Transverse colon (tissue), 4 donors: ENCODE measurements around the gene HAPSTR1. TPM values are rescaled to one million over a fixed set of nuclear protein-coding genes. Genes with fewer than 3 reads are reported as not detected.

Experiments
- DNase-seq: peaks from one replicate; pipeline ENCODE4 v3.0.0-alpha.2; 2019
- H3K27ac ChIP-seq, 4 donors: fragments of 200-600 bp; sonication (generic); 2 replicates each; pipeline ENCODE4 v1.5.1; 2016 to 2018; ENCODE audit warnings: inconsistent platforms in 4 of 4
- H3K27me3 ChIP-seq: fragments of 200-600 bp; sonication (generic); 2 replicates; pipeline ENCODE4 v1.5.1; 2017; ENCODE audit warnings: inconsistent platforms
- H3K36me3 ChIP-seq, 4 donors: fragments of 200-600 bp; sonication (generic); 2 replicates each; pipeline ENCODE4 v1.5.1; 2017 to 2019; ENCODE audit warnings: inconsistent platforms in 4 of 4
- H3K4me1 ChIP-seq, 4 donors: fragments of 200-600 bp; sonication (generic); 2 replicates each; pipeline ENCODE4 v1.5.1; 2017 to 2020; ENCODE audit warnings: inconsistent platforms in 4 of 4
- H3K4me3 ChIP-seq, 4 donors: fragments of 200-600 bp; sonication (generic); 1 replicate in 1 of 4; 2 replicates in 3 of 4; pipeline versions ENCODE4 v1.5.1 to v1.6.1; 2017 to 2019; ENCODE audit warnings: inconsistent platforms in 4 of 4
- H3K9me3 ChIP-seq, 2 donors: fragments of 200-600 bp; sonication (generic); 2 replicates each; pipeline ENCODE4 v1.5.1; 2017 to 2019; ENCODE audit warnings: inconsistent platforms in 2 of 2
- EP300 ChIP-seq: sonication (generic); formaldehyde crosslinking; IDR thresholded peaks from one replicate; pipeline ENCODE4 v1.6.1; 2017; ENCODE audit warnings: antibody characterized with exemption, low read depth
- POLR2A ChIP-seq: fragments of 450-650 bp; IDR thresholded peaks from one replicate; pipeline ENCODE4 v1.6.1; 2016; ENCODE audit warnings: antibody characterized with exemption, mild to moderate bottlenecking, moderate library complexity
- POLR2AphosphoS5 ChIP-seq, 3 donors: sonication (generic); formaldehyde crosslinking; IDR thresholded peaks; one replicate each; pipeline ENCODE4 v1.6.1; 2016; ENCODE audit warnings: antibody characterized with exemption in 3 of 3
- WGBS, 2 donors: methylation state at CpG; one replicate each; pipeline ENCODE4 v1.1.5; 2018; ENCODE audit warnings: low coverage in 1 of 2; 5-methylcytosine and 5-hydroxymethylcytosine counted together
- in situ Hi-C, 4 donors: fragments of 200-750 bp; cut with MboI; loops; one replicate each; pipeline versions ENCODE4 v1.15.0 to v1.15.1; 2017; ENCODE audit warnings: low sequenced_read_pairs in 3 of 4, low pct_ligation_motif_present in 1 of 4, low pct_unique_long_range_greater_than_20kb in 1 of 4
- intact Hi-C: fragments of 100-400 bp; cut with DNase I; formaldehyde crosslinking; loops from one replicate; pipeline ENCODE4 v1.15.1; 2023; ENCODE audit warnings: low total_unique reads
- total RNA-seq, 4 donors: library from RNA; depleted of rRNA; stranded (reverse); fragments of >200 nt; gene quantifications; one replicate each; pipeline ENCODE4 v1.1.0, GENCODE V29; 2016
- TF ChIP-seq, protein P1 (sequence below), 5 experiments: fragments of 200-600 bp in 3 of 5; fragments of 450-650 bp in 2 of 5; sonication (generic) in 3 of 5; IDR thresholded peaks; 1 replicate in 2 of 5; 2 replicates in 3 of 5; pipeline ENCODE4 v1.5.1; 2016 to 2017; ENCODE audit warnings: antibody characterized with exemption in 5 of 5, inconsistent platforms in 3 of 5, mild to moderate bottlenecking in 2 of 5, moderate library complexity in 1 of 5

The HAPSTR1 gene
- total RNA-seq, 4 donors from 2014 or later: 41.4 to 68.5 (median 58.4) TPM

DNA sequence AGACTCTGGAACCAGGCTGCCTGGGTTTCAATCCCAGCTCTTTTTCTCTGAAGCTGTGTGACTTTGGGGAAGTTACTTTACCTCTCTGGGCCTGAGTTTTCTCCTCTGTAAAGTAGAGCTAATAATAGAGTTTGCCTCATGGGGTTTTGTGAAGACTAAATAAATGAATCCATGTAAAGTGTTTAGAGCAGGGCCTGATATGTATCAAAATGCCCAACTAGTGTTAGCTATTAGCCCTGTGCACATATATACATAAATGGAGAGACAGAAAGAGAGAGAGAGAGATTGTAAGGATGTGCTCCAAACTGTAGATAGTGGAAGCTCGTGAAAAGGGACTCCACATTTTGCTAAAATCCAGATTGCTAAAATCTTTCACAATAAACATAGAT is 44.8 kb upstream of the HAPSTR1 start:
- no peak overlapping the region for H3K27ac ChIP-seq
- intact Hi-C loops (no loop called here), in situ Hi-C loops (no loop called here)
- no peaks in the 10 kb centered on the region for H3K9me3 ChIP-seq
- TF ChIP-seq POLR2AphosphoS5 (IDR thresholded peaks at IDR 0.05) (no peak), EP300 (no peak), POLR2A (no peak)
- TF ChIP-seq, protein P1, sequence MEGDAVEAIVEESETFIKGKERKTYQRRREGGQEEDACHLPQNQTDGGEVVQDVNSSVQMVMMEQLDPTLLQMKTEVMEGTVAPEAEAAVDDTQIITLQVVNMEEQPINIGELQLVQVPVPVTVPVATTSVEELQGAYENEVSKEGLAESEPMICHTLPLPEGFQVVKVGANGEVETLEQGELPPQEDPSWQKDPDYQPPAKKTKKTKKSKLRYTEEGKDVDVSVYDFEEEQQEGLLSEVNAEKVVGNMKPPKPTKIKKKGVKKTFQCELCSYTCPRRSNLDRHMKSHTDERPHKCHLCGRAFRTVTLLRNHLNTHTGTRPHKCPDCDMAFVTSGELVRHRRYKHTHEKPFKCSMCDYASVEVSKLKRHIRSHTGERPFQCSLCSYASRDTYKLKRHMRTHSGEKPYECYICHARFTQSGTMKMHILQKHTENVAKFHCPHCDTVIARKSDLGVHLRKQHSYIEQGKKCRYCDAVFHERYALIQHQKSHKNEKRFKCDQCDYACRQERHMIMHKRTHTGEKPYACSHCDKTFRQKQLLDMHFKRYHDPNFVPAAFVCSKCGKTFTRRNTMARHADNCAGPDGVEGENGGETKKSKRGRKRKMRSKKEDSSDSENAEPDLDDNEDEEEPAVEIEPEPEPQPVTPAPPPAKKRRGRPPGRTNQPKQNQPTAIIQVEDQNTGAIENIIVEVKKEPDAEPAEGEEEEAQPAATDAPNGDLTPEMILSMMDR (IDR thresholded peaks at IDR 0.05): no peak
- DNase-seq: no peak
- H3K27me3 ChIP-seq: no peaks in the 10 kb centered on the region
- H3K4me3 ChIP-seq: no peak overlapping the region
- no peaks in the 10 kb centered on the region for H3K36me3 ChIP-seq
- H3K4me1 ChIP-seq: peaks cover 3 to 13% (median 11%) of the 10 kb centered on the region in 4 donors
- 92 to 100% methylated on average over 1 of the region's 1 CpG for WGBS, 2 donors

DNA sequence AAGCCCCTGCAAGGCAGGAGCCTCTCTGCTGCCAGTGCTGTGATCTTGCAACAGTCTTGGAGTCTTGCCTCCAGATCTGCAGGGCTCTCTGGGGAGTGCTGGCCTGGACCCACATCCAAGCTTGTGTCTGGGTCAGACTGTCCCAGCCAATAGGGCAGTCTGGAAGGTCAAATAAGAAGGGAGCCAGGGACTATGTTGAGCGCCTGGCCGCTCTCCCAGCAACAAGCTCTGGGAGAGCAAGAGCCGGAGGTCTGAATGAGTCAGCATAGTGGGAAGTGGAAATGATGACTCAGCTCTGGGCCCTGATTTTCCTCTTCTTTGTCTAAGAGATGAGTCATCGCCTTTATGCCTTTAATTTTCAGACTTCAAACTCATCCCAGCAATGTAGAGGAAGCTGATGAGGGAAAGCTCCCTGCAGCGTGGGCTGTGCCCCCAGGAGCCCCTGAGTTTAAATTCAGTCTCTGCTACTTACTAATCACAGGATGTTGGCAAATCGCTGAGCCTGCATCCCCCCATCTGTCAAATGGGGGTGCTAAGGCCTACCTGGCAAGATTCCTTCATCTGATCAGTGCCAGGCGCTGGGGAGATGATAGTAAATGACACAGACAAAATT is 43.6 kb upstream of the HAPSTR1 start:
- 23 to 45% methylated on average over 2 to 7 of the region's 7 CpGs for WGBS, 2 donors

GRCh38 chr16:9048302-9048700 is 43.1 kb upstream of the HAPSTR1 start:
- Histone ChIP-seq H3K4me3 (no peak overlapping the region), H3K36me3 (no peaks in the 10 kb centered on the region), H3K9me3 (no peaks in the 10 kb centered on the region), H3K27me3 (no peaks in the 10 kb centered on the region), H3K4me1 (peaks cover 3 to 13% (median 11%) of the 10 kb centered on the region in 4 donors), H3K27ac (peak overlapping the region; percentile 63 to 77 (median 72))
- TF ChIP-seq POLR2A (no peak), POLR2AphosphoS5 (IDR thresholded peaks at IDR 0.05) (no peak)
- 57 to 71% methylated on average over 1 to 4 of the region's 4 CpGs for WGBS, 2 donors
- intact Hi-C loops (no loop called here), in situ Hi-C loops (no loop called here)
- DNase-seq: no peak

More for the DNA sequence above, 43.6 kb upstream of the HAPSTR1 start:
- Histone ChIP-seq H3K27ac (peak overlapping the region; percentile 63 to 77 (median 72)), H3K9me3 (no peaks in the 10 kb centered on the region), H3K4me3 (no peak overlapping the region), H3K4me1 (peaks cover 3 to 13% (median 11%) of the 10 kb centered on the region in 4 donors), H3K36me3 (no peaks in the 10 kb centered on the region), H3K27me3 (no peaks in the 10 kb centered on the region)
- TF ChIP-seq EP300 (no peak), POLR2A (no peak), POLR2AphosphoS5 (IDR thresholded peaks at IDR 0.05) (peak; percentile 69 to 76 (median 73))
- TF ChIP-seq, protein P1 (IDR thresholded peaks at IDR 0.05): no peak
- intact Hi-C loops: no loop called here
- DNase-seq: peak; percentile 79
- in situ Hi-C loops: no loop called here

DNA sequence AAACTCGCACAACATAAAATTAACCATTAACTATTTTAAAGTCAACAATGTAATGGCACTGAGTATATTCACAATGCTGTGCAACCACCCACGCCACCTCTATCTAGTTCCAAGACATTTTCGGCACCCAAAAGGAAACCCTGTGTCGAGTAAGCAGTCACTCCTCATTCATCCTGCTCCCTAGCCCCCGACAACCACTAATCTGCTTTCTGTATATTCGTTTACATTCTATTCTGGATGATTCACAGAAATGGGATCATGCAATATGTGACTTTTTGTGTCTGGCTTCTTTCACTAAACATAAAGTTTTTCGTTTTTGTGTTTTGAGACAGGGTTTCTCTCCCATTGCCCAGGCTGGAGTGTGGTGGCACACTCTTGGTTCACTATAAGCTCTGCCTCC is 42.2 kb upstream of the HAPSTR1 start:
- Histone ChIP-seq H3K27me3 (no peaks in the 10 kb centered on the region), H3K36me3 (no peaks in the 10 kb centered on the region), H3K4me1 (peaks cover 3 to 13% (median 11%) of the 10 kb centered on the region in 4 donors), H3K4me3 (no peak overlapping the region), H3K27ac (no peak overlapping the region), H3K9me3 (no peaks in the 10 kb centered on the region)
- TF ChIP-seq POLR2AphosphoS5 (IDR thresholded peaks at IDR 0.05): no peak
- TF ChIP-seq EP300: no peak
- TF ChIP-seq, protein P1 (IDR thresholded peaks at IDR 0.05): no peak
- no peak for TF ChIP-seq POLR2A
- 57 to 73% methylated on average over 4 to 7 of the region's 7 CpGs for WGBS, 2 donors
- in situ Hi-C loops (no loop called here), intact Hi-C loops (no loop called here)
- DNase-seq: no peak
